ENCODE data around the gene RUFY4. TPM values are rescaled to one million over a fixed set of nuclear protein-coding genes. Genes with fewer than 3 reads are reported as not detected.
"Not testable (repeated sequence)": the region's sequence is repeated elsewhere in the genome, so short reads cannot be mapped to it uniquely, and the experiment has no call there.

RUFY4 gene
- total RNA-seq, 1 donor from 2014 or later: not detected

- TF ChIP-seq, protein P1, sequence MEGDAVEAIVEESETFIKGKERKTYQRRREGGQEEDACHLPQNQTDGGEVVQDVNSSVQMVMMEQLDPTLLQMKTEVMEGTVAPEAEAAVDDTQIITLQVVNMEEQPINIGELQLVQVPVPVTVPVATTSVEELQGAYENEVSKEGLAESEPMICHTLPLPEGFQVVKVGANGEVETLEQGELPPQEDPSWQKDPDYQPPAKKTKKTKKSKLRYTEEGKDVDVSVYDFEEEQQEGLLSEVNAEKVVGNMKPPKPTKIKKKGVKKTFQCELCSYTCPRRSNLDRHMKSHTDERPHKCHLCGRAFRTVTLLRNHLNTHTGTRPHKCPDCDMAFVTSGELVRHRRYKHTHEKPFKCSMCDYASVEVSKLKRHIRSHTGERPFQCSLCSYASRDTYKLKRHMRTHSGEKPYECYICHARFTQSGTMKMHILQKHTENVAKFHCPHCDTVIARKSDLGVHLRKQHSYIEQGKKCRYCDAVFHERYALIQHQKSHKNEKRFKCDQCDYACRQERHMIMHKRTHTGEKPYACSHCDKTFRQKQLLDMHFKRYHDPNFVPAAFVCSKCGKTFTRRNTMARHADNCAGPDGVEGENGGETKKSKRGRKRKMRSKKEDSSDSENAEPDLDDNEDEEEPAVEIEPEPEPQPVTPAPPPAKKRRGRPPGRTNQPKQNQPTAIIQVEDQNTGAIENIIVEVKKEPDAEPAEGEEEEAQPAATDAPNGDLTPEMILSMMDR (IDR thresholded peaks at IDR 0.05): no peak
- DNase-seq (ENCODE audit: extremely low spot score, unreplicated experiment): no peak
- peaks cover 72% of the 10 kb centered on the region for H3K27me3 Mint-ChIP-seq (ENCODE audit: unreplicated experiment)
- H3K36me3 Mint-ChIP-seq (ENCODE audit: unreplicated experiment): no peaks in the 10 kb centered on the region
- H3K4me3 Mint-ChIP-seq (ENCODE audit: unreplicated experiment): no peak overlapping the region
- no peaks in the 10 kb centered on the region for H3K9me3 Mint-ChIP-seq (ENCODE audit: unreplicated experiment)
- H3K27ac Mint-ChIP-seq (ENCODE audit: unreplicated experiment): no peak overlapping the region
- H3K4me1 Mint-ChIP-seq (ENCODE audit: unreplicated experiment): no peaks in the 10 kb centered on the region
Observed at GRCh38 chr2:218043100-218043499, 26.0 kb upstream of the RUFY4 start.

- DNase-seq (ENCODE audit: extremely low spot score, unreplicated experiment): peak; percentile 73
- Mint-ChIP-seq H3K4me3 (ENCODE audit: unreplicated experiment) (no peak overlapping the region), H3K36me3 (ENCODE audit: unreplicated experiment) (no peaks in the 10 kb centered on the region), H3K27me3 (ENCODE audit: unreplicated experiment) (peaks cover 75% of the 10 kb centered on the region), H3K9me3 (ENCODE audit: unreplicated experiment) (no peaks in the 10 kb centered on the region), H3K4me1 (ENCODE audit: unreplicated experiment) (no peaks in the 10 kb centered on the region), H3K27ac (ENCODE audit: unreplicated experiment) (no peak overlapping the region)
- TF ChIP-seq, protein P1 (IDR thresholded peaks at IDR 0.05): no peak
Observed at GRCh38 chr2:218043701-218044109, 25.3 kb upstream of the RUFY4 start.

- not testable (repeated sequence) for DNase-seq (ENCODE audit: extremely low spot score, unreplicated experiment); H3K36me3 Mint-ChIP-seq (ENCODE audit: unreplicated experiment); H3K27ac Mint-ChIP-seq (ENCODE audit: unreplicated experiment); H3K4me3 Mint-ChIP-seq (ENCODE audit: unreplicated experiment); H3K4me1 Mint-ChIP-seq (ENCODE audit: unreplicated experiment); H3K9me3 Mint-ChIP-seq (ENCODE audit: unreplicated experiment)
- peaks cover 75% of the 10 kb centered on the region for H3K27me3 Mint-ChIP-seq (ENCODE audit: unreplicated experiment)
Observed at GRCh38 chr2:218044599-218044998, 24.5 kb upstream of the RUFY4 start.

DNA sequence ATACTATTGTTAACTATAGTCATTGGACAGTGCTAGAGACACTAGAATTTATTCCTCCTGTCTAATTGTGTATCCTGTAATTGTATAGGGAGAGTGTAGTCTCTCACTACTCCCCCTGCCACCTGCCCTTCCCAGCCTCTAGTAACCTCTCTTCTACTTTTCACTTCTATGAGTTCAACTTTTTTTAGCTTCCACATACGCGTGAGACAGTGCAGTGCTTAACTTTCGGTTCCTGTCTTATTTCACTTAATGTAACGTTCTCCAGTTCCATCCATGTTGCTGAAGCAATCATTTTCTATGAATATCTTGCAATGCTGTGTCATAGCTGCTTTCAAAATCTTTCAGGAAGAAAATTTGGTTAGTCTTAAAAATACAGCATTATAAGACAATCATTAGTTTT, 22.8 kb upstream of the RUFY4 start:
- DNase-seq (ENCODE audit: extremely low spot score, unreplicated experiment): no peak
- Mint-ChIP-seq H3K9me3 (ENCODE audit: unreplicated experiment) (no peaks in the 10 kb centered on the region), H3K36me3 (ENCODE audit: unreplicated experiment) (no peaks in the 10 kb centered on the region), H3K4me1 (ENCODE audit: unreplicated experiment) (no peaks in the 10 kb centered on the region), H3K4me3 (ENCODE audit: unreplicated experiment) (no peak overlapping the region), H3K27ac (ENCODE audit: unreplicated experiment) (no peak overlapping the region), H3K27me3 (ENCODE audit: unreplicated experiment) (peaks cover 68% of the 10 kb centered on the region)
- TF ChIP-seq, protein P1 (IDR thresholded peaks at IDR 0.05): no peak

DNA sequence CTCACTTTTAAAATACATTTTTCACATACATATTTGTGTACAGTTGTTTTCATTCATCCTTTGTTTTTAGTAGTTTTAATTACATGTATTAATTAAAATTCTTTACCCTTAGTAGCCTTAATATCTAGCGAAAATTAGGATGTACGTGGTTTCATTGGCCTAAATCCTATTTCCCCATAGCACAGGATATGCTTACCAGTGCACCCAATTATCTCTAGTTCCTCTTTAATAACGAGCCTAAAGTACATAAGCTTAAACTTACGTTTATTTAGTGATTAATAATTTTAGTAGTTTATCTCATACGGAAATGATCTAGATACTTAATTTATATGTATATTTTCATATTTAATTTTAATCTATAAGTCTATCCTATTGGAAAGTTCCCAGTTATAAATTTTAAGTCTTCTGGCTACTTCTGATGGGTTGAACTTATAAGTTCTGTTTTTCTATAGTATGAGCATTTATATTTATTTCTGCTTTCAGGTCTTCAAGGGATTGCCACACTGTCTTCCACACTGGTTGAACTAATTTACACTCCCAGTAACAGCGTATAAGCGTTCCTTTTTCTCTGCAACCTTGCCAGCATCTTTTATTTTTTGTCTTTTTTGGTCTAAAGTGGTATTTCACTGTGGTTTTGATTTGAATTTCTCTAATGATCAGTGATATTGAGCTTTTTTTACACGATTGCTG, 21.4 kb upstream of the RUFY4 start:
- Mint-ChIP-seq H3K4me3 (ENCODE audit: unreplicated experiment) (no peak overlapping the region), H3K9me3 (ENCODE audit: unreplicated experiment) (no peaks in the 10 kb centered on the region), H3K4me1 (ENCODE audit: unreplicated experiment) (no peaks in the 10 kb centered on the region), H3K27me3 (ENCODE audit: unreplicated experiment) (peaks cover 68% of the 10 kb centered on the region), H3K27ac (ENCODE audit: unreplicated experiment) (no peak overlapping the region), H3K36me3 (ENCODE audit: unreplicated experiment) (no peaks in the 10 kb centered on the region)
- no peak for DNase-seq (ENCODE audit: extremely low spot score, unreplicated experiment)
- TF ChIP-seq, protein P1 (IDR thresholded peaks at IDR 0.05): no peak
